GM21367 (cell line): ENCODE data around the gene DALRD3.
A peak's percentile ranks its signal among the peaks of the same experiment; 100 is the strongest.
"Not testable (repeated sequence)": the region's sequence is repeated elsewhere in the genome, so short reads cannot be mapped to it uniquely, and the experiment has no call there.

ENCODE experiments used
- ATAC-seq: cut with Tn5 transposase; IDR thresholded peaks from one replicate; pipeline ENCODE4 v1.9.1; 2021; ENCODE audit not compliant: unreplicated experiment

The DALRD3 gene

GRCh38 chr3:49021813-49022687 lies 3.7 kb upstream of the DALRD3 start, which contains the start of gene NDUFAF3:
Gene NDUFAF3 (plus strand): TSS chr3:49022121. CDS start chr3:49022145, 24 bp downstream.
- peak; percentile 42 for ATAC-seq

- peak; percentile 38 for ATAC-seq
Observed at GRCh38 chr3:49021213-49021812, 2.9 kb upstream of the DALRD3 start.

- peak; percentile 4 for ATAC-seq
Observed at GRCh38 chr3:49020330-49021212, 2.2 kb upstream of the DALRD3 start.

- no peak for ATAC-seq
Observed at GRCh38 chr3:49019941-49020329, 1.6 kb upstream of the DALRD3 start.

- ATAC-seq = no peak
Observed at GRCh38 chr3:49018707-49019006, 277 bp upstream of the DALRD3 start.

- no peak for ATAC-seq
Observed at GRCh38 chr3:49017229-49017970, 980 bp downstream of the DALRD3 start.

GRCh38 chr3:49016414-49017228 lies 1.8 kb downstream of the DALRD3 start:
- no peak for ATAC-seq

- ATAC-seq = no peak
Observed at GRCh38 chr3:49015765-49016164, 2.6 kb downstream of the DALRD3 start.

GRCh38 chr3:49015072-49015471 lies 3.3 kb downstream of the DALRD3 start:
- no peak for ATAC-seq

- ATAC-seq = no peak
Observed at GRCh38 chr3:49013738-49014660, 4.4 kb downstream of the DALRD3 start.

- ATAC-seq = no peak
Observed at GRCh38 chr3:49013113-49013737, 5.2 kb downstream of the DALRD3 start.

- no peak for ATAC-seq
Observed at GRCh38 chr3:49012441-49013017, 5.9 kb downstream of the DALRD3 start.

- ATAC-seq = no peak
Observed at GRCh38 chr3:49009396-49009795, 9.0 kb downstream of the DALRD3 start.

- not testable (repeated sequence) for ATAC-seq
Observed at GRCh38 chr3:49008627-49009026, 9.8 kb downstream of the DALRD3 start.

GRCh38 chr3:49007771-49008528 lies 10.4 kb downstream of the DALRD3 start:
- peak; percentile 37 for ATAC-seq

GRCh38 chr3:49007068-49007770 lies 11.2 kb downstream of the DALRD3 start, which contains the start of gene WDR6:
Gene WDR6 (plus strand): TSS chr3:49007391. CDS start chr3:49007432, 41 bp downstream.
- peak; percentile 82 for ATAC-seq
